Germinal center (tissue), 1 donor: ENCODE data around the gene TMEFF1.
A peak's percentile ranks its signal among the peaks of the same experiment; 100 is the strongest.

Source experiments
- DNase-seq: peaks from one replicate; pipeline ENCODE4 v3.0.0; 2012; ENCODE audit warnings: mixed read lengths, low spot score

TMEFF1 gene

DNA sequence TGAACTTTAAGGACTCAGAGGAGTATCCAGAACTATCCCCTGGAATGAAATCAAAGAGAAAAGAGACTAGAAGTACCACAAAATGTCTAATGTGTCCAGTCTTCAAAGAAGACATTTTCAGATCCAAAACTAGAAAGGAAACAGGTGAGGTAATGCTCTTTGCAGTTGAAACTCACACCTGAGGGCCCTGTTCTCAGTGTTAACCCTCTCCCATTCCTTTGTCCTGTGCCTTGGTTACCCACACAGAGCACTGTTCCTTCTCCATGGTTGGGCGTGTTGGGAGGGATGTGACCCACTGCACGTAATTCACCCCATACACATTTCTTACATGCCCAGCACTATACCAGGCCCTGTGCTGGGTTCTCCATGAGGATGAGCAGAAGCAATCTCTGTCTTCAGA is 24.7 kb upstream of the TMEFF1 start:
- DNase-seq, result no peak

DNA sequence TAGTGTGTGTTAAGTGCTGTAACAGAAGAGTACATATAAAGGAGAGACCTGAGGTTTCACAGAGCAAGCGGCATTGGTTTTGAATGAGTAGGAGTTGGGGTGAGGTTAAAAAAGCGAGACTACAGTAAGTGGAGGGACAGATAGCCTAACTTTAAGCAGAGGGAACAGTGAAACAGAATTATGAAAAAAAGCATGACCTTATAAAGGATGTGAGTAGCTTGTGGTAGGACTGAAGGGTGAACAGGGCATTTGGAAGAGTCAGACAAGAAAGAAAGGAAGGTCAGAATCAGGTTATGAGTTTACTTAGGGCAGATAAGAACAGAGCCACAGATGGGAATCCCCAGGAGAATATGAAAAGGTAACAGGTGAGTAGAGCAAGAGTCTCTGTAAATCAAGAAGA is 23.5 kb upstream of the TMEFF1 start:
- no peak for DNase-seq

DNA sequence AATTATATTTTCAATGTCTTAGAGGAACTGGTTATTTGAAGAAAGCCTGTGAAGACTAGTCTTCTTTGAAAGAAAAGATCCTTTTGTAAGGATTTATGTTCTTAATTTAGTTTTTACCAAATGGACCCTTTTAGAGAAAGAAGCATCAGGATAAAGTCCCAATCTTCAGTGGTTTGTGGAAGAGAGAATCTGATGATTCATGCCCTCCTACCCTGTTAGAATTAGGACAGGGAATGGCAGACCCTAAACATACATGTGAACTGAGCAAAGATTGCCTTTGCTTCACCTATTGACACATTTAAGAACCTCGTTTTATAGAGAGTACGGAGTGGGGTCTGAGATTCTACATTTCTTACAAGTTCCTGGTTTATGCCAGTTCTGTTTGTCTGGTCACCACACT is 20.1 kb upstream of the TMEFF1 start:
- no peak for DNase-seq

DNA sequence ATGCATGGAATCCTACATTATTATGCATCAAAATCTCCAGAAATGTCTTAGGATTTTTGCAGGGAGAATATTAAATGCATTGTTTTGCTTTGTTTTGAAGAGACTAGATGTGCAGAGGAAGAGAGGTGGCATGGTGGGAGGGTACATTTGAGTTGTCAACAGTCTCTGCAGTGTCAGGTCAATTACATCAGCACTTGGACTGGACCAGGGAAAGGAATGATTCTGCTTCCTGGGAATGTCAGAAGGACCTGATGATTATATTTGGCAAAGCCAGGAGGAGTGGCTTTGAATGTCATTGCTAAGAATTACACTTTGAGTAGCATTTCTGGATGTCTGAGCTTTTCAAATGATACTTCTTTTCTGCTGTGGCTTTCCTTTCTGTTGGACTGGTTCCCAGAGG is 17.5 kb upstream of the TMEFF1 start:
- no peak for DNase-seq

DNA sequence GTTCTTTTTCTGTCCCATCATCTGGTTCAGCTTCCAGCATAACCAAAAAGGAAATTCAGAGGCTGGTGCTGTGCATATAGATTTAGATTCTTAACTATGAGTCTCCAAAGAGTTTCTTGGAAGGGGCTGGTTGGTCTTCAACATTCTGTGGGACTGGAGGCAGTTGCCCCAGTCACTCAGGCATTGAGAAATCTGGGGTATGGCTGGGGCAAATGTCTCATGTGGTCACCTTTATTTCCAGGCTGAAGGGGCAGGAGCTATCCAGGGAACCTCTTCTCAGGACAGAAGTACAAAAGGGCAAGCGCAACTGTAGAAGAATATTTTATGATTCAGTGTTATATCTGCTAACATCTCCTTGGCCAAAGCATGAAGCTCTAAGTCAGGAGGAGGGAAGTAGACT is 15.4 kb upstream of the TMEFF1 start:
- no peak for DNase-seq

DNA sequence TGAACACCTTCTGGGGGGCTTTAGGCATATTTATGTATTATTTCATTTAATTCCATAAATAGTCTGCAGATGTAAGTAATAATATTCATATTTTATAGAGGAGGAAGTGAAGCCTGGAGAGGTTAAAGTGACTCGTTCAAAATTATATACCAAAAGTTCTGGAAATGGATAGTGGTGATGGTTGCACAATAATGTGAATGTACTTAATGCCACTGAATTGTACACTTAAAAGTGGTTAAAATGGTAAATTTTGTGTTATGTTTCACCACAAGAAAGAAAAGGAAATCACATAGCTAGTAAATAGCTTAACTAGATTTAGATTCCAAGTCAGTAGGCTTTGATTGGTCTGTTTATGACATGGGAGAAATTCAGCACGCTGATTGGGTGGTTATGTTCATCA is 13.0 kb upstream of the TMEFF1 start:
- DNase-seq, result no peak

DNA sequence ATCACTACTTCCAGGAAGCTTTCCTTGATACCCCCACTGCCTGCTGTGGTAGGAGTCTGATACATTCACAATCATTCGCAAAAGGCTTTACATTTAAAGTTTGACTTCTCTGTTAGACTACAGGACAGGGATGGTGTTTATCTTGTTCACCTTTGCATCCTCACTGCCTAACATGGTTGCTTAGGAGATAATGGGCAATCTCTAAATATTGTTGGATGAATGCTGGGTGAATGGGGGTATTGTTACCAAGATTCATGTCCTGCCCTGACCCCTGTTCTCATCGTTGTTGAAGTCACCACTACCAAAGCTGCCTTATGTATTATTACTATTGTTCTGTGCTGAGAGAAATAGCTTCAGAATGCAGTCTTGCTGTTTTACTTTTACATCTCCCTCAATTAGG is 7.7 kb upstream of the TMEFF1 start:
- DNase-seq, result no peak

DNA sequence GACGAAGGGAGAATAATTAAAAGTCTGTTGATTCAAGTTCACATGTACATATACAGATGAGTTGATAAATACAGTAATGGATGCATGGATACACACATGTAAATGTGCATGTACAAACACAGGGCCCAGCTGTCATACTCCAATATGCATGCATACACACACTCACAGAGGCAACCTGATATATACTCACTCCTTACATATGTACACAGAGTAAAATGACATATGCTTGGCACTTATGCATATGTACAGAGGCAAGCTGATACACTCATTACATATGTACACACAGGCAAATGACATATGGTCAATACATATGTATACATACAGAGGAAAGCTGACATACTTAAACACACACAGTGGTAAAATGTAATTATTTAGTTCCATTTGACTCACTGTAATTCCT is 7.2 kb upstream of the TMEFF1 start:
- no peak for DNase-seq

DNA sequence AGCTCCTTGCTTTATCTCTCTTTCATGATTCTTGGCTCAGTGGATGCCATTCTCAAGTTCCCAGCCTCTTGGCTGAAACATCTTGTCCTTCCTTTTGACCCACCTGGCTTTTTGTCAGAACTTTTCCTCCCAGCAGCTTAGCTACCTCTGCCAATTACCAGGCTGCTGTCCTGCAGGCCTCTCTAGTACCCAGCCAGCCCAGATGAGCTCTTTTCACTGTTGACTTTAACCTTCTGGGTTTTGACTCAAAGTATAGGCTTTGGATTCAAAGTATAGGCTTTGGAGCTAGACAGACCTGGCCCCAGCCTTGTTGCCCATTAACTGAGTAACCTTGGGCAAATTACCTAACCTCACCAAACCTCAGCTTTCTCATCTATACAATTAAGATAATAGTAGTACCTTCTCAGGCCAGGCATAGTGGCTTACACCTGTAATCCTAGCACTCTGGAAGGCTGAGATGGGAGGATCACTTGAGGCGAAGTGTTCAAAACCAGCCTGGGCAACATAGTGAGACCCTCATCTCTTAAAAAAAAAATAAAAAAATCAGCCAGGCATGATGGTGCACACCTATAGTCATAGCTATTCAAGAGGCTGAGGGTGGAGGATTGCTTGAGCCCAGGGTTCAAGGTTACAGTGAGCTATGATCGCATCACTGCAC is 6.6 kb upstream of the TMEFF1 start:
- DNase-seq, result no peak

DNA sequence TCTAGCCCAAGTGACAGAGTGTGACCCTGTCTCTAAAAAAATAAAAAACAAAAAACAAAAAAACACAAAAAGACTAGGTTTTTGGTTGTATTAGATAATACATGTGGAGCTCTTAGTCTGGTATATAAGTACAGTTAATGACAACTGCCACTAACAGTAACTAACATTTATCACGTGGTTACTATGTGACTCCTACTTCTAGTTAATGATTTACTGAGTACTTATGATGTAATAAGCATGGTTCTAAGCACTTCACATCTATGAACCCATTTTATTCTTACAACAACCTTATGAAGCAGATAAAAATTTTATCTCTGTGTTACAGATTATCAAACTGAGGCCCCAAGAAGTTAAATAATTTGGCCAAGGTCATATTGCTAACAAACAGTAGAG is 6.1 kb upstream of the TMEFF1 start:
- no peak for DNase-seq

DNA sequence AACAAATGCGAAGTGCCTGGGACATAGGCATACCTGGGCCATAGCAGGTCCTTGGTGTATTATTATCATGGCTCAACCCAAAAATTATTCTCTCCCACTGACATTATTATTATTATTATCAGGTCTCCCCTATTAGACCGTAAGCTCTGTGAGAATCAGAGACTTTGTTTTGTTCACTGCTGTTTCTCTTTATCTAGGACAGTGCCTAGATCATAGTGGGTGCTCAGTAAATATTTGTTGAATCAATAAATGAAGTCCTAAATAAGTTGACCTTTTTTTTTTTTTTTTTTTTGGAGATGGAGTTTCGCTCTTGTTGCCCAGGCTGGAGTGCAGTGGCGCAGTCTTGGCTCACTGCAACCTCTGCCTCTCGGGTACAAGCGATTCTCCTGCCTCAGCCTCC is 4.9 kb upstream of the TMEFF1 start:
- no peak for DNase-seq

DNA sequence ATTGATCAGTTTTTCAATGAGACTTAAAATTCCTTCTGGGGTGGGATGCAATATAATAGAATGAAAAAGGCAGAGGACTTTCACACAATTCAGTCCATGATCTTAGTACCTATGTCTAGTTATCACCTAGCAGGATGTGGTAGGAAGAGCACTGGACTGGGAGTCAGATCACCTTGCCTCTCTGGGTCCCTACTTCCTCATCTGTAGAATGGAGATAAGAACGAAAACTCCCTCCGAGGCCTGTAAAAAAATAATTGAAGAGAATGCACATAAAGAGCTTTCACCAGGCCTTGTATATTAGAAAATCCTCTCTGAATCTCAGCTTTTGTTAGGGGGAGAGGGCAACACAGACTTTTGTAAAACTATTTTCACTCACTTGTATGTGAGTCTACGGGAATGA is 681 bp upstream of the TMEFF1 start:
- no peak for DNase-seq

DNA sequence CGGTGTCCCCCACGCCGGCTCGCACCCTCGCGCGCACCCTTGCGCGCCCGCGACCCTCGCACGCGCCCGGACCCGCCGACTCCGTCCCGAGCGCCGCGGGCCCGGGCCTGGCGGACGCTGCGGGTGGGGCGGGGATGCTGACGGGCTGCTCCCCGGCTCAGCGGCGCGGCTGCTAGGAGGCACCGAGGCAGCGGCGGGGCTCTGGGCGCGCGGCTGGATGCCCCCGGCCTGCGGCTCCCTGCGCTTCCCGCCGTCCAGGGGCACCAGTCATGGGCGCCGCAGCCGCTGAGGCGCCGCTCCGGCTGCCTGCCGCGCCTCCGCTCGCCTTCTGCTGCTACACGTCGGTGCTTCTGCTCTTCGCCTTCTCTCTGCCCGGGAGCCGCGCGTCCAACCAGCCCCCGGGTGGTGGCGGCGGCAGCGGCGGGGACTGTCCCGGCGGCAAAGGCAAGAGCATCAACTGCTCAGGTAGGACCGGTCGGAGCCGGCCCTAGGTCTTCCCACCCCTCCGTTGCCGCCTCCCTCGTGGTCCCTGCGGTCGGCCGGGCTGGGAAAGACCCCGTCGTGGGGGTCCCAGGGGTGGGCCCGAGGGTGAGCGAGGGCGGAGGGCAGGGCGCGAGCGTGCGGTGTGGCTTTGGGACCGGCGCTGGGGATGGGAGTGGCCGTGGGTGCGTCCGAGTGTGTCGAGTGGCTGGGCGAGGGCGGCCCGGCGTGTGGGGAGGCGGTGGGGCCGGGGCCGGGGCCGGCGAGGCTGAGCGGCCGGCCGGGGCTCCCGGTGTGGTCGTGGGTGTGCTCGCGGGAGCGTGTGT is 530 bp downstream of the TMEFF1 start:
- DNase-seq, result peak; percentile 54

DNA sequence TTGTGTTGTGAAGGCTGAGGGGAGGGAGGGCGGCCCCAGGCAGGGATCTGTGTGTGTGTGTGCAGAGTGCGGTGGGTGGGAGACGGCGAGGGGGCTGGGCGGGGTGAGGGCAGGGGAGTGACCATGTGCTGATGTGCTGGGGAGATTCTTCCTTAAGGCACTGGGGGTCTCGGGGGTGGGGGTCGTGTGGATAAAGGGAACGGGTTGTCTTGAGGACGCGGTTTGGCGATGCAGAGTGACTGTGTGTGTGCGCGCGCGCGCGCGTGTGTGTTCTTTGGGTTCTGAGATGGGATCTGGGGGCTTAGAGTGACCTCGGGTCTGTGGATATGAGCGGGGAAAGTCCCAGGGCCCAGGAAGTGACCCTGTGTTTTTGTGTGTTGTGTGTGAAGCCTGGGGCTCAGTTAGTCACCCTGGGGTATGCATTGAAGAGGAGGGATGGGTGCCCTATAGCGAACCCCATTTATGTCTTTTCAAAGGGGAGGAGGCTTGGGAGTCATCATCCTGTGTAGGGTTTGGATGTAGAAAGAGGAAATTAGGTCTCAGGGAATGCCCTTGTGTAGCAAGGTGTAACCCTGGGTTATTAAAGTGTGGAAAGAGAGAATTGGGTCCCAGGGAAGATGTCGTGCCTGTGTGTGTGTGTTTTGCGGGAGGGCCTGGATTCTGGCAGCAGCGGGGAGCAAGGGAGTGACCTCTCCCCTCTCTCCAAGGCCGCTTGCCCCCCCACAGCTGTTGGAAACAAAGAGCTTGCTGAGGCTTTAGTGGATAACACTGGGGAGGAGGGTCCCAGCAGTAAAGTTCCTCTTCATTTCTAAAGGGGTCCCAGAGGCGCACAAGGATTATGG is 1.4 kb downstream of the TMEFF1 start:
- no peak for DNase-seq

DNA sequence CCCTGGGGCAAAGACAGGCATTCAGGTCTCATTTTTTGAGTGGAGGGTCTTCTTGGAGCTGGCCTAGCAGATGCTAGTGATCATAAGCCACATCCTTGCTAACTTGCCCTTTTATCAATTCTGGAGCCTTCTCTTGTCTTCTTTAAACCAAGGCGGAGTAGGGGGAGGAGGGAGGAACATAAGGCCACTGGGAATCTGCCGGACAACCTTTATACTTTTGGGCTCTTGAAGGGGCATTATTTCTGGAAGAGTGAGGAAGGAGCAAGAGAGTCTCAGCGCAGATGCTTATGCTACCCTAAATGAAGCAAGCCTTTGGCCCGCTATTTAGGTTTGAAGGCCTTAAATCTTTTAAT is 2.0 kb downstream of the TMEFF1 start:
- DNase-seq, result no peak

DNA sequence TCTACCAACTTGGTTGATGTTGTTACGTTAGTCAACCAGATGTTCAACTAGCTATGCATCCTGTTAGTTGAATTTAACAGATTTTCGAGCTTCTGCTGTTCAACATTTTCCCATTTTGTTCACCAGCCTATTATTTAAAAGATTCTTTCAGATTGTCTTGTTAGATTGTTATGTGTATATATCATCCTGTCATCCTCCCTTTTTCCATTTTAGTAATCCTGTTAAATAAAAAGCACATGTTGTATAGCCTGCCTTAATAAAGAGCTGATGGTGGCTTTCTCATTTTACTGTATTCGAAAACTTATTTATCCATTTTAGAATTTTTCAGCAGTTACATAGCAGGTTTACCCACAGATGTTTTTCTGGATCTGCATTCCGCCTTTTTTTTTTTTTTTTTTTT is 4.3 kb downstream of the TMEFF1 start:
- no peak for DNase-seq

DNA sequence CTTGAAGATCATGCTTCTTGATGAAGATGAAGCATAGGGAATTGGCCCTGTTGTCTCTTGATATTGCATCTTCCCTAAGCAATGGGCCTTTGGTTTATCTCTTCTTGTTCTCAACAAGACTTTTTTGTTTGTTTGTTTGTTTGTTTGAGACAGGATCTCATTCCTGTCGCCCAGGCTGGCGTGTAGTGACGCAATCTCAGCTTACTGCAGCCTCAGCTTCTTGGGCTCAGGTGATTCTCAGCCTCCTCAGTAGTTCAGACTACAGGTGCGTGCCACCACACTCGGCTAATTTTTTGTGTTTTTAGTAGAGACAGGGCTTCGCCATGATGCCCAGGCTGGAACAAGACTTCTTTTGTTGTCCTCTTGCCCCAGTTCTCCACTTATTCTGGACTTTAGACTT is 5.2 kb downstream of the TMEFF1 start:
- DNase-seq, result no peak

DNA sequence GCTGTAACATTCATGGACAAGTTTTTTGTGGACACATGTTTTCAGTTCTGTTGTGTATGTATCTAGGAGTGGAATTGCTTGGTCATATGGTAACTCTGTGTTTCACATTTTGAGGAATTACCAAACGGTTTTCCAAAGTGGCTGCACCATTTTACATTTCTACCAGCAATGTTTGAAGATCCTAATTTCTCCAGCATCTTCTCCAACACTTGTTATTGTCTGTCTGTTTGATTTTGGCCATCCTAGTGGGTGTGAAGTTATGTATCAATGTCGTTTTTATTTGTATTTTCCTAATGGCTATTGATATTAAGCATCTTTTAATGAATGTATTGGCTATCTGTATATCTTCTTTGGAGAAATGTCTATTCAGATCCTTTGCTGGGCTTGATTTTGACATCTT is 6.9 kb downstream of the TMEFF1 start:
- DNase-seq, result no peak

DNA sequence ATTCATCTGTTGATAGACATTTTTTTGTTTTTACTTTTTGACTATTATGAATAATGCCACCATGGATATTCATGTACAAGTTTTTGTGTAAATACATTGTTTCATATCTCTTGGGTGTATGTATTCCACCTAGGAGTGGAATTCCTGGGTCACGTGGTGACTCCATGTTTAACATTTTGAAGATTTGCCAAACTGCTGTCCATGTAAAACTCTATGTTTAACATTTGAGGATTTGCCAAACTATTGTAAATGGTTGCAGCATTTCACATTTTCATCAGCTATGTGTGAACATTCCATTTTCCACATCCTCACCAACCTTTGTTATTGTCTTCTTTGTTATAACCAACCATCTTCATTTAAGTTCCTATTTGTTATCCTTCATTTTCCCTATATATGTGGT is 12.2 kb downstream of the TMEFF1 start:
- DNase-seq, result no peak

DNA sequence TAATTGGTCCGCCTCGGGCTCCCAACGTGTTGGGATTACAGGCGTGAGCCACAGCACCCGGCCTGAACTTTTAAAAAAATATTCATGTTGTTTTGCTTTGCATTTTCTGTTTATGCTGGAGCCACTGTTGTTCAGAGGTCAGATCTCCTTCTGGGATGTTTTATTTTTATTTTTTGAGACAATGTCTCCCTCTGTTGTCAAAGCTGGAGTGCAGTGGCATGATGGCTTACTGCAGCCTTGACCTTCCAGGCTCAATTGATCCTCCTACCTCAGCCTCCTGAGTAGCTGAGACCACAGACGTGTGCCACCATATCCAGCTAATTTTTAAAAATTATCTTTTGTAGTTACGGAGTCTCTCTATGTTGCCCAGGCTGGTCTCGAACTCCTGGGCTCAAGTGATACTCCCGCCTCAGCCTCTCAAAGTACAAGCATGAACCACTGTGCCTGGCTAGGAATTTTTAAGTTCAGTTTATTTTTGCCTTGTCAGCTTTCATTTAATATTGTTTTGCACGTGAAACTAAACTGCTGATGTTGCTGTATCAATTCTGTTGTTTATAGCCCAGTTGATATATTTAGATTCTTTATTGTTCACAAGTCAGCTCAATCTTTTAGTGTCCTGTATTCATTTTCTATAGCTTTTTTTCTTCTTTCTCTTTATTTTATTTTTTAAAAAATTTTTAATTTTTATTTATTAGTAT is 13.7 kb downstream of the TMEFF1 start:
- no peak for DNase-seq

DNA sequence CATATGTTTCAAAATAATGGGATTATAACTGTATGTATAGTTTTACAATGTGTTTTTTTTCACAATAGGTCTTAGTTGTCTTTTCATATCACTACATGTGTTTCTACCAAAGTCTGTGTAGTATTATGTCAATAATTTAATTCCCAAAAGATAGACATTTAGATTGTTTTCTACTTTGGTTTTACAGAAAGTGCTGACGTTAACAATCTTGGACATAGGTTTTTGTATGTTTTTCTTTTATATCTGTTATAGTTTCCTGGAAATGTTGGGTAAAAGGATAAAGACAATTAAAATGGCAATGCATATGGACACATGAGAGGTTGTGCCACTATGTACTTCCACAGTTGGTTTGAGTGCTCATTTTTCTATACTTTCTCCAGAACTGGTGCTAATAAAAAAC is 15.2 kb downstream of the TMEFF1 start:
- no peak for DNase-seq

DNA sequence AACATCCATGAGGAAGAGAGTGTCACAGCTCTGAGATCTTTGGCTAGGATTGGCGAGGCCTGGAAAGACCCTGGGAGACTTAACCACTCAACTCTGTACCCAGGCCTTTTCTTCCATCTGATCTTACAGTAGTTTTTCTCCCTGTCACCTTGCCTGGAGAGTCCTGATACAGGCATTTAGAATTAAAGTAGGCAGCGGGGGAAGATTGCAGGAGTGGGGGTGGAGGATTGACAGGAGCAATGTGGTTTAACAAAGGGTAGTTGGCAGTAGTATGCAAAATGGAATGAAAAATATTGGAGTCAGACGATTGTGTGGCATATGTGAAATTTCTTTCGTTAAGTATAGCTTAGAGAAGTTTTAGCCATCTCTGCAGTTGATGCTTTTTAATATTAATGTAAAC is 16.9 kb downstream of the TMEFF1 start:
- DNase-seq, result no peak

DNA sequence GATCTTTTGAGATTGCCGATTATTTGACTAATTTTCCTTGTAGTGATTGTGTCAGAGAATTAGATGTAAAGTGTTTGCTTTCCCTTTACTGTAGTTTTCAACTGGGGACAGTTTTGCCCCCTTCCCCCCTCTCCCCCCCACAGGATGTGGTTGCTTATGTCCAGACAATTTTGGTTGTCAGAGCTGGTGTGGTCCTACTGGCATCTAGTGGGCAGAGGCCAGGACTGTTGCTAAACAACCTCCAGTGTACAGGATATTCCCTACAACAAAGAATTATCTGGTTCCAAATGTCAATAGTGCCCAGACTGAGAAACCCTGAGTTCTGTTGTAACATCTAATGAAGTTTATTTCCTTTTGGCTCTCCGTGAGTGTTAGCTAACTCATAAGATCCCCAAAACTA is 20.0 kb downstream of the TMEFF1 start:
- DNase-seq, result no peak
